ENCODE measurements around the gene FOXP1. TPM values are rescaled to one million over a fixed set of nuclear protein-coding genes. Genes with fewer than 3 reads are reported as not detected.
A peak's percentile ranks its signal among the peaks of the same experiment; 100 is the strongest.
"Not testable (repeated sequence)": the region's sequence is repeated elsewhere in the genome, so short reads cannot be mapped to it uniquely, and the experiment has no call there.

Gene FOXP1
- total and polyA plus RNA-seq, 12 donors, result 7.6 to 42.7 (median 24.3) TPM

DNA sequence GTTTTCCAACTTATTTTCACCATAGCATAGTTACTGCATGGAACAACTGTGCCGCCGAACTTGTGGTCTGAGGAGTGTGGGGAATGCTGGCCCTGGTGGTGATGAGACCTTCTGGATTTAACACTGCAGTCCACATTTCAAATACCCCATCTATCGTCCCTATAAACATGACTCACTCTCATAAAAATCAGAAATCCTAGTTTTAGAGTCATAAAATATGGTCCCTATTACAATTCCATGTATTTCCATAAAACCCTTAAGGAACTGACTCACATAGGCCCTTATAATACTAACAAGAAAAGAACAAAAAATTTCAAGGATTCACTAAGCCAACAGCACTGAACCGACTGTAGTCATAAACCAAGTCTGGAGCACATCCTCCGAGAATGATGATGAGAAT lies 147.2 kb downstream of the FOXP1 start:
- 89 to 94% (median 93%) methylated on average over 5 of the region's 5 CpGs for WGBS, 4 donors
- peaks cover 0 to 9% of the 10 kb centered on the region in 2 donors for H3K4me1 ChIP-seq (replicated peaks in 1 of 2)

DNA sequence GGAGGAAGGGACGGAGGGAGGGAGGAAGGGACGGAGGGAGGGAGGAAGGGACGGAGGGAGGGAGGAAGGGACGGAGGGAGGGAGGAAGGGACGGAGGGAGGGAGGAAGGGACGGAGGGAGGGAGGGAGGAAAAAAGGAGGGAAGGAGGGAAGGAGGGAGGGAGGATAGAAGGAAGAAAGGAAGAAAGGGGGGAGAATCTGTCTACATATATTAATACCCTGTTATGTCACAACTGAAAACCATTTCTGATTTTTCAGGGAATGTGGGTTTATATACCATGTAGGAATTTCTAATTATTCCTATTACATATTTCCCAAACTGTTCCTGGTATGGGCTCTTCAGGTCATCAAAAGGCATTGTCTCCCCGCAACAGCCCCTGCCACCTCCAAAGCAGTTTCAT lies 147.7 kb downstream of the FOXP1 start:
- DNase-seq; intact Hi-C loops (cut with DNase I); H3K27ac ChIP-seq; H3K9me3 ChIP-seq (replicated peaks in 1 of 3); H3K27me3 ChIP-seq; H3K4me3 ChIP-seq; H3K4me1 ChIP-seq (replicated peaks in 1 of 2); H3K36me3 ChIP-seq (replicated peaks in 1 of 2): not testable (repeated sequence)
- WGBS, 4 donors, result 90 to 99% (median 95%) methylated on average over 2 to 7 of the region's 7 CpGs

More for the DNA sequence above, 147.2 kb downstream of the FOXP1 start:
- Histone ChIP-seq H3K36me3 (replicated peaks in 1 of 2) (no peaks in the 10 kb centered on the region), H3K27me3 (no peaks in the 10 kb centered on the region), H3K4me3 (no peak overlapping the region), H3K9me3 (replicated peaks in 1 of 3) (no peaks in the 10 kb centered on the region), H3K27ac (no peak overlapping the region)
- TF ChIP-seq, protein P1, sequence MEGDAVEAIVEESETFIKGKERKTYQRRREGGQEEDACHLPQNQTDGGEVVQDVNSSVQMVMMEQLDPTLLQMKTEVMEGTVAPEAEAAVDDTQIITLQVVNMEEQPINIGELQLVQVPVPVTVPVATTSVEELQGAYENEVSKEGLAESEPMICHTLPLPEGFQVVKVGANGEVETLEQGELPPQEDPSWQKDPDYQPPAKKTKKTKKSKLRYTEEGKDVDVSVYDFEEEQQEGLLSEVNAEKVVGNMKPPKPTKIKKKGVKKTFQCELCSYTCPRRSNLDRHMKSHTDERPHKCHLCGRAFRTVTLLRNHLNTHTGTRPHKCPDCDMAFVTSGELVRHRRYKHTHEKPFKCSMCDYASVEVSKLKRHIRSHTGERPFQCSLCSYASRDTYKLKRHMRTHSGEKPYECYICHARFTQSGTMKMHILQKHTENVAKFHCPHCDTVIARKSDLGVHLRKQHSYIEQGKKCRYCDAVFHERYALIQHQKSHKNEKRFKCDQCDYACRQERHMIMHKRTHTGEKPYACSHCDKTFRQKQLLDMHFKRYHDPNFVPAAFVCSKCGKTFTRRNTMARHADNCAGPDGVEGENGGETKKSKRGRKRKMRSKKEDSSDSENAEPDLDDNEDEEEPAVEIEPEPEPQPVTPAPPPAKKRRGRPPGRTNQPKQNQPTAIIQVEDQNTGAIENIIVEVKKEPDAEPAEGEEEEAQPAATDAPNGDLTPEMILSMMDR (IDR thresholded peaks at IDR 0.05), result no peak
- no peak for TF ChIP-seq POLR2A (IDR thresholded peaks at IDR 0.05)
- DNase-seq, result no peak
- intact Hi-C loops (cut with DNase I), result no loop called here

DNA sequence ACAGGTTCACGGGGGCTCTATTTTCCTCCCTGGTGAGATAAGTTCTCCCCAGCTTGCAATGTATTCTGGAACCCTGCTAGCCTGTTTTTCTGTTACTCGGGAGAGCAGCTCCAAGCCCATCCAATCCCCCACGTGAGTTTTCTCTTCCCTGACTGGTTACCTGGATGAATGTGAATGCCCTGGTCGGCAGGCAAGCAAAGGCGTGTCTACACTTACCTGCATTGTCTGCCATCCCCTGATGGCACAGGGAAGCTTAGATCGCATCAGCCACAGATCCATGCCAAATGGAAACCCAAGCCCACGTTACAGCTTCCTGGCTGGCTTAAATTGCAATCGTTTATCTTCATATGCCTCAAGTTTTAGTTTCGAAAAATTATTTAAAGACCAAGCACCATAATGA lies 149.9 kb downstream of the FOXP1 start:
- Histone ChIP-seq H3K9me3 (replicated peaks in 1 of 3) (no peaks in the 10 kb centered on the region), H3K27ac (no peak overlapping the region), H3K4me1 (replicated peaks in 1 of 2) (peaks cover 0 to 6% of the 10 kb centered on the region in 2 donors), H3K27me3 (no peaks in the 10 kb centered on the region), H3K4me3 (no peak overlapping the region), H3K36me3 (replicated peaks in 1 of 2) (no peaks in the 10 kb centered on the region)
- 53 to 78% (median 72%) methylated on average over 5 to 9 of the region's 9 CpGs for WGBS, 4 donors
- no peak for TF ChIP-seq POLR2A (IDR thresholded peaks at IDR 0.05)
- TF ChIP-seq, protein P1 (IDR thresholded peaks at IDR 0.05), result no peak
- DNase-seq, result no peak
- intact Hi-C loops (cut with DNase I), result no loop called here

DNA sequence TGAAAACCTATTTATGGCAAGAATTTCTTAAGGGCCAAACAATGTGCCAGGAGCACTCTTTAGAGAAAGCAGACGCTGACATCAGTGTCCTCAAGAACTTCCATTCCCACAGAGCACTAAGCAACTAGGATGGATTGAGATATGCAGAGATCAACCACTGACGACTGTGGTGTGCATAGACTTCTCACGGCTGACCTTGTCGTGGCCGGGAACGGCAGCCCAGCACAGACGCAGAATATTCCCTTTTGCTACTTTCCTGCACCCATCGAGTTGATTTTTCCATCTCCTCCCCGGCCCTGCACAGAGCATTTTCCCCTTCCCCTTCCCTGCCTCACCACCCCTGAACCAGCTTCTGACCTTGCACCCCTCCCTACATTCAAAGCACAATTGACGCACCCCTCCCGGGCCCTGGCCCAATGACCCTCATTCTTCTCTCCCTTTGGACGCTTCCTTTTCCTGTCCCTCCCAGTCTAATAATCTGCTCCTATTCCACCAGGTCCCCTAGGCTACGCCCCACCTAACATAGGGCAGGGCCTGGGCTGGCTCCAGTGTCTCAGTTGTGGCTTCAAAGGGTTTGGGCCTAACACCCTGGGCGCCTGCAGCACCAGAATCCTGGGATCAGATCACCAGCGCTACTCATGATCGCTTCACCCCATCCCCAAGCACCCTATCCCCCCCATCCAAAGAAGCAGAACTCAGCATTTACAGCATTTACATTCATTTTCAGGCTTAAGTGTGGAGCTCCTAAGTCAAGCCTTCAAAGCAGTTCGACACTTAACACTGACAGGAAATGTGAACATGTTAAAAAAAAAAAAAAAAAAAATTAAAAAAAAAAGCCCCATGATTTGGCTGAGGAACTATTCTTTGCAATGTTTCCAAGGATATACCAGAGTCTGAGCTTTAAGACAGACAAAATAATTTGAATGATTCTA lies 151.2 kb downstream of the FOXP1 start:
- peak in 1 of 7 donors; percentile 24 for DNase-seq
- intact Hi-C loops (cut with DNase I), result no loop called here
- 72 to 87% (median 83%) methylated on average over 17 of the region's 17 CpGs for WGBS, 4 donors
- Histone ChIP-seq H3K27me3 (no peaks in the 10 kb centered on the region), H3K9me3 (replicated peaks in 1 of 3) (no peaks in the 10 kb centered on the region), H3K4me3 (no peak overlapping the region), H3K4me1 (replicated peaks in 1 of 2) (peaks cover 0 to 8% of the 10 kb centered on the region in 2 donors), H3K36me3 (replicated peaks in 1 of 2) (no peaks in the 10 kb centered on the region), H3K27ac (no peak overlapping the region)
- TF ChIP-seq, protein P1 (IDR thresholded peaks at IDR 0.05), result no peak
- TF ChIP-seq POLR2A (IDR thresholded peaks at IDR 0.05), result no peak

Measured in adrenal gland (tissue), 12 donors.